ENCODE data around the gene UFSP1. TPM values are rescaled to one million over a fixed set of nuclear protein-coding genes. Genes with fewer than 3 reads are reported as not detected.

The UFSP1 gene
- total RNA-seq, 1 donor: 3.3 TPM

DNA sequence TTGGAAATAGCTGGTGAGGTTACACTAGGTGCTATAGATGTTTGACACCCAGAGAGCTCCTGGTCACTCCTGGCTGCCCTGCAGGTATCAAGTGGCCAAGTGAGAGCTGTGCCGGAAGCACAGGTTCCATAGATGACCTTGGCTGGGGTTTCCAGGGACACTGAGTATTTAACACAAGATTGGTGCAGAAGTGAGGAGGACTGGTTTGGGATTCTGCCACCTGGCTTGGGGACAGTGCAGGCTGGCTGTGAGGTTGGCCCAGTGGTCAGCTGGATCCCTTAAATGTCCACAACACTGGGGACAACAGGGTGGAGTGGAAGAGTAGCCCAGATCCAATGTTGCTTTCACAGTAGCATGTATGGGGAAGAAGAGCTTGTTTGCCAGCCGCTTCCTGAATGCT lies 11.5 kb upstream of the UFSP1 start:
- H3K4me3 ChIP-seq (ENCODE audit: low read depth, low read length): no peak overlapping the region
- no peak for DNase-seq (ENCODE audit: low read depth)
- TF ChIP-seq, protein P1, sequence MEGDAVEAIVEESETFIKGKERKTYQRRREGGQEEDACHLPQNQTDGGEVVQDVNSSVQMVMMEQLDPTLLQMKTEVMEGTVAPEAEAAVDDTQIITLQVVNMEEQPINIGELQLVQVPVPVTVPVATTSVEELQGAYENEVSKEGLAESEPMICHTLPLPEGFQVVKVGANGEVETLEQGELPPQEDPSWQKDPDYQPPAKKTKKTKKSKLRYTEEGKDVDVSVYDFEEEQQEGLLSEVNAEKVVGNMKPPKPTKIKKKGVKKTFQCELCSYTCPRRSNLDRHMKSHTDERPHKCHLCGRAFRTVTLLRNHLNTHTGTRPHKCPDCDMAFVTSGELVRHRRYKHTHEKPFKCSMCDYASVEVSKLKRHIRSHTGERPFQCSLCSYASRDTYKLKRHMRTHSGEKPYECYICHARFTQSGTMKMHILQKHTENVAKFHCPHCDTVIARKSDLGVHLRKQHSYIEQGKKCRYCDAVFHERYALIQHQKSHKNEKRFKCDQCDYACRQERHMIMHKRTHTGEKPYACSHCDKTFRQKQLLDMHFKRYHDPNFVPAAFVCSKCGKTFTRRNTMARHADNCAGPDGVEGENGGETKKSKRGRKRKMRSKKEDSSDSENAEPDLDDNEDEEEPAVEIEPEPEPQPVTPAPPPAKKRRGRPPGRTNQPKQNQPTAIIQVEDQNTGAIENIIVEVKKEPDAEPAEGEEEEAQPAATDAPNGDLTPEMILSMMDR (IDR thresholded peaks at IDR 0.05; ENCODE audit: insufficient read depth, low read length): no peak

DNA sequence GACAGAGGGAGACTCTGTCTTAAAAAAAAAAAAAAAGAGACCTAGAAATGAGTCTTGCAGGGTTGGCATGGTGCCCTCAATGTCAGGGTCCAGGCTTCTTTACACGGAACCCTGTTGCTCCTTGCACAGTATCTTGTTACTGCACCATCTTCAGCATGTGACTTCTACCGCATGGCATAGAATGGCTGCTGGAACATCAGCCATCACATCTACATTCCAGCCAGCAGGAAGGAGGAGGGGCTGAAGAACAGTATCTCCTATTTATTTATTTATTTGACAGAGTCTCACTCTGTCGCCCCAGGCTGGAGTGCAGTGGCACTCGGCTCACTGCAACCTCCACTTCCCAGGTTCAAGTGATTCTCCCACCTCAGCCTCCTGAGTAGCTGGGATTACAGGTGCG lies 9.9 kb upstream of the UFSP1 start:
- no peak for DNase-seq (ENCODE audit: low read depth)
- TF ChIP-seq, protein P1 (IDR thresholded peaks at IDR 0.05; ENCODE audit: insufficient read depth, low read length): no peak
- H3K4me3 ChIP-seq (ENCODE audit: low read depth, low read length): no peak overlapping the region

DNA sequence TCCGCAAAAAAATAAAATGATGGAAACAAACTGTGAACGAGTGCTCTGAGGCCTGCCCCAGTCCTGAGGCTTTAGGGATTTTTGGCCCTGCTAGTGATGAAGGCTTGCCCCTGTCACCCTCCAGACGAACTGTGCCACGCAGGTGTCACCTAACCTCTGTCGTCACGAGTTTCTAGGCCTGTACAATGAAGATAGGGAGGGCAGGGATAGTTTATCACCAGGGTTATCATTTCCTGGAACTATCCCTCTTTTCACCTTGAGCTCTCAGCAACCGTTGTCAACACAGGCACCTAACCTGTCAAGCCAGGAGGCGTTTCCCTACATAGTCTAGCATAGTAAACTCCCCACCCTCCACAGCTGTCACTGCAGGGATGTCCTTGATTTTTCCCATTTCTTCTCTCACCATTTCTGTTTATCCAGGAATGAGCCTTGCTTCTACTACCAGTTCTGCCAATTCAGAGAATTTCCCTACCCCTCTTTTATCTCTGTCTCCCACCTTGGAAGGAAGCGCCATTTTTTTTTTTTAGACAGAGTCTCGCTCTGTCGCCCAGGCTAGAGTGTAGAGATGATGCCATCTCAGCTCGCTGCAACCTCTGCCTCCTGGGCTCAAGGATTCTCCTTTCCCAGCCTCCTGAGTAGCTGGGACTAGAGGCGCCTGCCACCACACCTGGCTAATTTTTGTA lies 8.4 kb upstream of the UFSP1 start:
- no peak overlapping the region for H3K4me3 ChIP-seq (ENCODE audit: low read depth, low read length)
- TF ChIP-seq, protein P1 (IDR thresholded peaks at IDR 0.05; ENCODE audit: insufficient read depth, low read length): no peak
- no peak for DNase-seq (ENCODE audit: low read depth)

DNA sequence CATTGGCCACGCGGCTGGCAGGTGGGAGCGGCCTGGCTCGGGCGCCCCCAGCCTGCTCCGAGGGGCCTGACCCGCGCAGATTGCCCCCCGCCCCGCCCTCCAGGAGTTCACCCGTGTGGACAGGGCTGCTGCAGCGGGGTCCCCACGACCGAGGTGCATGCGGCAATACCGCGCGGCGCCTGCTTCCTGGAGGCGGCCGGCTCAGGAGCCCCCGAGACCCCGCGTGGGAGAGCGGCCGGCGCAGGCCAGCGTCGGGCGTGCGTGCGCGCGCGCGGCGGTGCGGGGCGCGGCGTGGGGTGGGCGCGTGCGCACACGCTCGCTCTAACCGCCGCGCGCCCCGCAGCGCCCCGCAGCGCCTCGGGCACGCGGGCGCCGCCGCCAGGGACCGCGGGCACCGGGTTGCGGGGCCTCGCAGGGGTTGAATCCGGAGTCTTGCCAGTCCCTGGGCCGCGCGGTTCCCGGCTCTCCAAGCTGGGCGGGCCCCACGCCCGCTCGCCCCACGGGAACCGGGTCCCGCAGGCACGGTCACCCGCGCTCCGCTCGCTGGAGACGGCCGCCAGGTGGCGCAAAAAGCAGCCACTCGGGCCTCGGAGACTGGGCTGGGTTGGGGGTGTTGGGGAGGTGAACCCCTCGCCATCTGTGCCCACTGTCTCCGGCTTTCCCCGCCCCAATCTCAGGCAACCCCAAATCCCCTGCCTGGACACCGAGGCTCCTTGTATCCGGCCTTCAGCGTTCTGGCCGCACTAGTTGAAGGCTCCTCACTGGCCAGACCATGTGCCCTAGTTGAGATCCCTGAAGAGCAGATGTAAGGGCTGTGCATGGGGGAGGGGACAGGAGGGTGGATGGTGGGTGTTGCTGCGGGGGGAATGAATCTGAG lies 7.5 kb upstream of the UFSP1 start:
- TF ChIP-seq, protein P1 (IDR thresholded peaks at IDR 0.05; ENCODE audit: insufficient read depth, low read length): peak; percentile 70
- no peak for DNase-seq (ENCODE audit: low read depth)
- peak overlapping the region; percentile 25 for H3K4me3 ChIP-seq (ENCODE audit: low read depth, low read length)

DNA sequence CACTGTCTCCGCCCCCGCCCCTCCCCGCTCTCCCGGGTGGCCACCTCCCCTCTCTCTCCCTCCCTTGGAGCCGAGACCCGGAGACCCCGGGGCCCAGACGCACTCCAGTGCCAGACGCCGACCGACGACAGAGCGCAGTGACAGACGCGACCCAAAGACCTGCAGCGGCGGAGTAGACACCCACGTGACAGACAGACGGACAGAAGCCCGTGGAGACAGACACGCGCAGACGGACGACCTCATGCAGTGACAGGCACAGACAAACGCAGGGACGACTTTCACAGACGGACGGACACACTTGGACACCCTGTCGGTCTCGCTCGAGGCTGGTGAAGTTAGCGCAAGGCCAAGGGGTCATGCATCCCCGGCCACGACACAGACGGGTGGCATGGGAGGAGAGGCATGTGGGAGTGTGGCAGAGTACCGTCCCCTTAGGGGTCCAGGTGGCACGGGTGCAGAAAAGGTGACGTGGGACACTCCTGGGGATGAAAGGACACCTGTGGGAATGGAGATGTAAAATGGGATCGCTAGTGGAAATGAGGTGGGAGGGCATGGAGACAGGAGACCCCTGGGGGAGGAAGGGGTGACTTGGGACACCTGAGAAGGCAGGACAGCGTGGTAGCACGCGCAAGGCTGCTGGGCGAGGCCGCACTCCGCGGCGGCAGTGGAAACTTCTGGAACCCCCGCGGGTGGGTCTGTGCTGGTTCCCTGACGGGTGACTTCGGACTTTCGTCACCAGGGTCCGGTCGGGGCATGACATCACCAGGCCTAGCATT lies 6.6 kb upstream of the UFSP1 start:
- H3K4me3 ChIP-seq (ENCODE audit: low read depth, low read length): no peak overlapping the region
- DNase-seq (ENCODE audit: low read depth): no peak
- TF ChIP-seq, protein P1 (IDR thresholded peaks at IDR 0.05; ENCODE audit: insufficient read depth, low read length): no peak

DNA sequence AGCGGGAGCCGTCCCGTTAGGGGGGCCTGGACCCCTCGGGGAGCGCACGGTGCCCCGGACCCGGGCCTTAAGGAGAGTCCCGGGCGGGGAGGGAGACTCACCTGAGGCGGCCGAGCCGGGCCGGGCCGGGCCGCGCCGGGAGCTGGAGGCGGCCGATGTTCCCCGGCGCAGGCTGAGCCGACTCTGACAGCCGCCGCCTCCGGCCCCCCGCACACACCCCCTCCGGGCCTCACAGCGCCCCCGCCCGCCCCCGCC lies 6.1 kb upstream of the UFSP1 start, which contains the start of gene ACHE:
TSS of gene ACHE (minus strand) at position 188 of the 255 bp plus-strand sequence. CDS start 1,656 bp downstream, outside the sequence.
- TF ChIP-seq, protein P1 (IDR thresholded peaks at IDR 0.05; ENCODE audit: insufficient read depth, low read length): no peak
- DNase-seq (ENCODE audit: low read depth): no peak
- peak within 1 kb of the TSS; percentile 48 for H3K4me3 ChIP-seq (ENCODE audit: low read depth, low read length)
